ENCODE data around the gene TMEM207.

Gene TMEM207

GRCh38 chr3:190424108-190424477 lies 25.6 kb downstream of the TMEM207 start:
- Histone ChIP-seq H3F3A (ENCODE audit: low read depth) (no peaks in the 10 kb centered on the region), H3K9me2 (replicated peaks; ENCODE audit: low read depth, low read length) (no peaks in the 10 kb centered on the region), H3K79me2 (ENCODE audit: insufficient read depth, low read length) (no peaks in the 10 kb centered on the region), H3K4me1 (ENCODE audit: insufficient read depth, low read length, poor library complexity, severe bottlenecking) (no peaks in the 10 kb centered on the region), H4K20me1 (ENCODE audit: insufficient read depth, low read length, poor library complexity, severe bottlenecking) (no peaks in the 10 kb centered on the region), H3K36me3 (ENCODE audit: insufficient read depth, low read length) (no peaks in the 10 kb centered on the region), H3K27me3 (ENCODE audit: insufficient read depth, low read length, poor library complexity, severe bottlenecking) (no peaks in the 10 kb centered on the region), H3K9me3 (ENCODE audit: insufficient read depth, low read depth, low read length) (no peaks in the 10 kb centered on the region), H3K4me2 (ENCODE audit: low read depth, low read length, poor library complexity, severe bottlenecking) (no peak overlapping the region), H2AFZ (ENCODE audit: low read length) (no peak overlapping the region), H3K4me3 (ENCODE audit: low read length, poor library complexity, severe bottlenecking) (no peak overlapping the region), H3K9ac (ENCODE audit: low read depth, low read length, poor library complexity, severe bottlenecking) (no peak overlapping the region)
- no peak for TF ChIP-seq CTCF (conservative IDR thresholded peaks at IDR 0.05; ENCODE audit: low read length)
- no peak for TF ChIP-seq EZH2phosphoT487 (IDR thresholded peaks at IDR 0.05; ENCODE audit: borderline replicate concordance)

GRCh38 chr3:190414297-190414696 lies 35.4 kb downstream of the TMEM207 start:
- Histone ChIP-seq H3K9ac (ENCODE audit: low read depth, low read length, poor library complexity, severe bottlenecking) (no peak overlapping the region), H3K36me3 (ENCODE audit: insufficient read depth, low read length) (no peaks in the 10 kb centered on the region), H3K27me3 (ENCODE audit: insufficient read depth, low read length, poor library complexity, severe bottlenecking) (no peaks in the 10 kb centered on the region), H3K4me1 (ENCODE audit: insufficient read depth, low read length, poor library complexity, severe bottlenecking) (no peaks in the 10 kb centered on the region), H3K4me2 (ENCODE audit: low read depth, low read length, poor library complexity, severe bottlenecking) (no peak overlapping the region), H3K9me2 (replicated peaks; ENCODE audit: low read depth, low read length) (no peaks in the 10 kb centered on the region), H4K20me1 (ENCODE audit: insufficient read depth, low read length, poor library complexity, severe bottlenecking) (no peaks in the 10 kb centered on the region), H3K4me3 (ENCODE audit: low read length, poor library complexity, severe bottlenecking) (no peak overlapping the region), H2AFZ (ENCODE audit: low read length) (no peak overlapping the region), H3F3A (ENCODE audit: low read depth) (no peaks in the 10 kb centered on the region), H3K79me2 (ENCODE audit: insufficient read depth, low read length) (no peaks in the 10 kb centered on the region), H3K9me3 (ENCODE audit: insufficient read depth, low read depth, low read length) (no peaks in the 10 kb centered on the region)
- TF ChIP-seq CTCF (conservative IDR thresholded peaks at IDR 0.05; ENCODE audit: low read length) (no peak), EZH2phosphoT487 (IDR thresholded peaks at IDR 0.05; ENCODE audit: borderline replicate concordance) (no peak)

- Histone ChIP-seq H3K4me3 (ENCODE audit: low read length, poor library complexity, severe bottlenecking) (no peak overlapping the region), H2AFZ (ENCODE audit: low read length) (no peak overlapping the region), H3K9me3 (ENCODE audit: insufficient read depth, low read depth, low read length) (no peaks in the 10 kb centered on the region), H3K9ac (ENCODE audit: low read depth, low read length, poor library complexity, severe bottlenecking) (no peak overlapping the region), H3K79me2 (ENCODE audit: insufficient read depth, low read length) (no peaks in the 10 kb centered on the region), H3K27me3 (ENCODE audit: insufficient read depth, low read length, poor library complexity, severe bottlenecking) (no peaks in the 10 kb centered on the region), H3K4me2 (ENCODE audit: low read depth, low read length, poor library complexity, severe bottlenecking) (no peak overlapping the region), H3F3A (ENCODE audit: low read depth) (no peaks in the 10 kb centered on the region), H3K9me2 (replicated peaks; ENCODE audit: low read depth, low read length) (no peaks in the 10 kb centered on the region), H4K20me1 (ENCODE audit: insufficient read depth, low read length, poor library complexity, severe bottlenecking) (no peaks in the 10 kb centered on the region), H3K4me1 (ENCODE audit: insufficient read depth, low read length, poor library complexity, severe bottlenecking) (no peaks in the 10 kb centered on the region), H3K36me3 (ENCODE audit: insufficient read depth, low read length) (no peaks in the 10 kb centered on the region)
- TF ChIP-seq CTCF (conservative IDR thresholded peaks at IDR 0.05; ENCODE audit: low read length) (no peak), EZH2phosphoT487 (IDR thresholded peaks at IDR 0.05; ENCODE audit: borderline replicate concordance) (no peak)
Observed at GRCh38 chr3:190404715-190405114, 45.0 kb downstream of the TMEM207 start.

All from Loucy (cell line).